Psoas muscle (tissue), 8 donors: Measurements from ENCODE around the gene CPEB2. TPM values are rescaled to one million over a fixed set of nuclear protein-coding genes. Genes with fewer than 3 reads are reported as not detected.

Experiments
- ATAC-seq, 4 donors: fragments of 200-7000 bp; cut with Tn5 transposase; one replicate each; pipeline ENCODE4 v1.9.1; 2020; ENCODE audit warnings: moderate library complexity in 3 of 4, mild to moderate bottlenecking in 2 of 4
- DNase-seq, 2 donors: peaks; one replicate each; pipeline ENCODE4 v3.0.0-alpha.2; 2020
- H3K27ac ChIP-seq: fragments of 200-600 bp; one replicate; pipeline ENCODE4 v1.8.0; 2022
- H3K27me3 ChIP-seq, 3 donors: fragments of 200-600 bp in 1 of 3; one replicate each; pipeline versions ENCODE4 v1.6.1 to v1.8.0; 2013 to 2022; ENCODE audit warnings: low read length in 2 of 3, mild to moderate bottlenecking in 2 of 3, moderate library complexity in 1 of 3; ENCODE audit not compliant: insufficient read depth in 3 of 3
- H3K36me3 ChIP-seq, 2 donors: fragments of 200-600 bp in 1 of 2; one replicate each; pipeline versions ENCODE4 v1.6.1 to v1.8.0; 2013 to 2022; ENCODE audit warnings: low read depth in 1 of 2, mild to moderate bottlenecking in 1 of 2, moderate library complexity in 1 of 2; ENCODE audit not compliant: insufficient read depth in 1 of 2
- H3K4me1 ChIP-seq: fragments of 200-600 bp; one replicate; pipeline ENCODE4 v1.8.0; 2022
- H3K4me3 ChIP-seq: fragments of 200-600 bp; one replicate; pipeline ENCODE4 v1.8.0; 2022; ENCODE audit warnings: mild to moderate bottlenecking
- H3K9me3 ChIP-seq: fragments of 200-600 bp; one replicate; pipeline ENCODE4 v1.8.0; 2022
- CTCF ChIP-seq: fragments of 200-600 bp; IDR thresholded peaks from one replicate; pipeline ENCODE4 v1.8.0; 2022; ENCODE audit warnings: antibody characterized with exemption
- WGBS, 3 donors: extraction: QIAGEN DNeasy Blood & Tissue Kit; methylation state at CpG; one replicate each; pipeline versions ENCODE4 v1.1.6 to v1.1.7; 2013; 5-methylcytosine and 5-hydroxymethylcytosine counted together
- intact Hi-C, 2 donors: fragments of 100-400 bp; cut with DNase I; formaldehyde crosslinking; loops; one replicate each; pipeline versions ENCODE4 v1.11.0 to v1.14.2; 2022
- polyA plus RNA-seq, 3 donors: library from polyadenylated mRNA; stranded (reverse); fragments of 200-250 nt; gene quantifications; one replicate each; pipeline ENCODE4 v1.2.3, GENCODE V29; 2013
- total RNA-seq, 4 donors: library from RNA; stranded (reverse); fragmentation: NEBNext Ultra II Directional in 2 of 4; extraction: Animal tissue kit (Norgen Biotek cat#: 25700) in 2 of 4; gene quantifications; one replicate each; pipeline versions ENCODE4 v1.2.1 to v1.2.4, GENCODE V29; 2021 to 2023
- donor health status: healthy with polysubstance abuse.
- donor health status: DM: no; HTN: no; CAD: no; lungs with moderate emphysema.
- donor health status: Bipolar disorder and iron deficiency.
- donor health status: healthy.
- donor health status: DM: yes; HTN: yes; CAD: no.
- donor health status: DM: no; HTN: no; CAD: no.
- donor health status: DM: no; HTN: no; CAD: no.
- donor health status: DM: yes; HTN: yes; CAD: no.

The CPEB2 gene
- total and polyA plus RNA-seq, 7 donors: 2.5 to 14.0 (median 6.0) TPM

DNA sequence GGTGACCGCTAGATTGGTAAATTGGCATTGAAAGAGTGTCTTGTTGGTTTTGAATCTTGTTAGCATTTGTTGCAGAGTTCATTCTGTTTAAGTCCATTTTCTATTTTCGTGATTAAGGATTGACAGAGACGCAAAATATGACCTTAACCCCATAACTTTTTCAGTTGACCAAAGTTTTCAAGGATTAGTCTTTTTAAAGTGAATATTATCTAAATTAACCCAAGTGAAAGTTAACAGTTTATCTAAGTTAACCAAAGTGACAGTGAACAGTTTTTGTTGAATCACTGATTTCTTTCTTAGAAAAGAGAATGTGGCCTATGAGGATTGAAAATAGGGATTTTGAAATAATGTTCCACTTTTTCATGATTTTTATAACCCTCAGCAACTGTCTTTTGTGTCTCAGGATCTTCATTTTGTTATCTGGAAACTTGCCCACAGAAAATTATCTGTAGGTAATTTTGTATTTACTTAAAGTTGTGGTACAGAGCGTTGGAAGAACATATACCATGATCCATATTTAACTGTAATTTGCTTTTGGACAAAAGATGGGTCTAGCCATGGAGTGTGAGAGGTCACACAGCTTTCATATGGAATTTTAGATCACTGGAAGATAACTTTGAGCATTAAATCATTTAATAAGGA lies 3.3 kb downstream of the CPEB2 start:
- TF ChIP-seq CTCF: no peak
- H3K36me3 ChIP-seq: peaks cover 0 to 26% of the 10 kb centered on the region in 2 donors
- peaks cover 30% of the 10 kb centered on the region for H3K4me1 ChIP-seq
- peak overlapping the region; percentile 99 for H3K27ac ChIP-seq
- H3K4me3 ChIP-seq: peak overlapping the region; percentile 85
- intact Hi-C loops: loop anchor here (10.0 kb wide), 2 partner anchors 261 to 649 kb away; partner anchors contain the start of gene FBXL5 (in 1 of the 2)
- DNase-seq (no peak), ATAC-seq (no peak)
- H3K27me3 ChIP-seq: no peaks in the 10 kb centered on the region
- no peaks in the 10 kb centered on the region for H3K9me3 ChIP-seq
- 30 to 61% (median 32%) methylated on average over 4 of the region's 4 CpGs for WGBS, 3 donors

GRCh38 chr4:15006416-15007024 lies 4.2 kb downstream of the CPEB2 start:
- peak overlapping the region; percentile 99 for H3K27ac ChIP-seq
- DNase-seq: no peak
- peaks cover 0 to 35% of the 10 kb centered on the region in 2 donors for H3K36me3 ChIP-seq
- ATAC-seq: no peak
- peaks cover 26% of the 10 kb centered on the region for H3K4me1 ChIP-seq
- H3K9me3 ChIP-seq: no peaks in the 10 kb centered on the region
- no peaks in the 10 kb centered on the region for H3K27me3 ChIP-seq
- intact Hi-C loops: loop anchor here (10.0 kb wide), 2 partner anchors 262 to 648 kb away; partner anchors contain the start of gene FBXL5 (in 1 of the 2)
- H3K4me3 ChIP-seq: peak overlapping the region; percentile 85
- WGBS, 3 donors: 60 to 74% (median 63%) methylated on average over 2 of the region's 2 CpGs
- peak; percentile 43 for TF ChIP-seq CTCF

DNA sequence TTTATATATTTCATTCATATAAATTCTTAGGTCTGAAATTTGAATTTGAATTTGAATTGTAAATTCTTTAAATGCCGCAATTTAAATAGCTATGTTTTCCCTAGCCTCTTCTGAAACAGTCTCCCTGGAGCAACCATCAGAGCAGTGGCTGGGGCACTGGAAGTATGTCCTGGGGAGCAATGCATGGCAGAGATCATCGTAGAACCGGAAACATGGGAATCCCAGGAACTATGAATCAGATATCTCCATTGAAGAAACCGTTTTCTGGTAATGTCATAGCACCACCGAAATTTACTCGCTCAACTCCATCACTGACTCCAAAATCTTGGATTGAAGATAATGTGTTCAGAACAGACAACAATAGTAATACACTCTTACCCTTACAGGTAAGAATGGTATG lies 4.9 kb downstream of the CPEB2 start:
- peaks cover 0 to 36% of the 10 kb centered on the region in 2 donors for H3K36me3 ChIP-seq
- no peaks in the 10 kb centered on the region for H3K9me3 ChIP-seq
- ATAC-seq (no peak), DNase-seq (no peak)
- TF ChIP-seq CTCF: no peak
- H3K27ac ChIP-seq: no peak overlapping the region
- H3K4me1 ChIP-seq: peaks cover 26% of the 10 kb centered on the region
- intact Hi-C loops: loop anchor here (10.0 kb wide), 2 partner anchors 262 to 648 kb away; partner anchors contain the start of gene FBXL5 (in 1 of the 2)
- no peak overlapping the region for H3K4me3 ChIP-seq
- H3K27me3 ChIP-seq: no peaks in the 10 kb centered on the region
- WGBS, 3 donors: 84 to 87% (median 87%) methylated on average over 6 of the region's 6 CpGs

GRCh38 chr4:15010038-15010585 lies 7.8 kb downstream of the CPEB2 start:
- Histone ChIP-seq H3K4me3 (no peak overlapping the region), H3K4me1 (peaks cover 33% of the 10 kb centered on the region), H3K27me3 (no peaks in the 10 kb centered on the region), H3K36me3 (peaks cover 0 to 47% of the 10 kb centered on the region in 2 donors), H3K27ac (no peak overlapping the region), H3K9me3 (no peaks in the 10 kb centered on the region)
- ATAC-seq: no peak
- no peak for DNase-seq
- intact Hi-C loops: no loop called here
- TF ChIP-seq CTCF: no peak
